Thoracic aorta (tissue), 2 donors: ENCODE measurements around the gene RPE65. TPM values are rescaled to one million over a fixed set of nuclear protein-coding genes. Genes with fewer than 3 reads are reported as not detected.
A peak's percentile ranks its signal among the peaks of the same experiment; 100 is the strongest.
"Not testable (repeated sequence)": the region's sequence is repeated elsewhere in the genome, so short reads cannot be mapped to it uniquely, and the experiment has no call there.

Source experiments
- ATAC-seq: fragments of 150-250 bp; one replicate; pipeline ENCODE4 v1.8.0; 2017; ENCODE audit warnings: low read depth; ENCODE audit not compliant: insufficient number of reproducible peaks, low FRiP score
- DNase-seq: peaks from one replicate; pipeline ENCODE4 v3.0.0-alpha.2; 2020; ENCODE audit warnings: low spot score
- H3K27ac ChIP-seq, 2 donors: fragments of 200-600 bp; sonication (generic); 1 replicate in 1 of 2; 2 replicates in 1 of 2; pipeline ENCODE4 v1.5.1; 2016; ENCODE audit warnings: mild to moderate bottlenecking in 2 of 2, moderate library complexity in 2 of 2
- H3K27me3 ChIP-seq: fragments of 200-600 bp; sonication (generic); replicated peaks from 2 replicates; pipeline ENCODE4 v1.6.0; 2016; ENCODE audit warnings: mild to moderate bottlenecking; ENCODE audit not compliant: insufficient read depth
- H3K36me3 ChIP-seq: fragments of 200-600 bp; sonication (generic); one replicate; pipeline ENCODE4 v1.5.1; 2016
- H3K4me1 ChIP-seq, 2 donors: fragments of 200-600 bp; sonication (generic); 1 replicate in 1 of 2; 2 replicates in 1 of 2; pipeline versions ENCODE4 v1.5.1 to v1.6.0; 2016; ENCODE audit warnings: low read depth in 2 of 2, mild to moderate bottlenecking in 1 of 2; ENCODE audit not compliant: control insufficient read depth in 1 of 2
- H3K4me3 ChIP-seq: fragments of 200-600 bp; sonication (generic); 2 replicates; pipeline ENCODE4 v1.5.1; 2016; ENCODE audit warnings: mild to moderate bottlenecking
- H3K9me3 ChIP-seq: fragments of 200-600 bp; sonication (generic); 2 replicates; pipeline ENCODE4 v1.5.1; 2016
- CTCF ChIP-seq: fragments of 200-600 bp; sonication (generic); IDR thresholded peaks from one replicate; pipeline ENCODE4 v1.5.1; 2019; ENCODE audit warnings: antibody characterized with exemption
- total RNA-seq, 2 donors: library from RNA; depleted of rRNA; stranded (reverse); fragments of >200 nt; gene quantifications; one replicate each; pipeline versions ENCODE4 v1.1.0 to v1.2.3, GENCODE V29; 2016

Gene RPE65
- total RNA-seq, 2 donors from 2014 or later: not detected

DNA sequence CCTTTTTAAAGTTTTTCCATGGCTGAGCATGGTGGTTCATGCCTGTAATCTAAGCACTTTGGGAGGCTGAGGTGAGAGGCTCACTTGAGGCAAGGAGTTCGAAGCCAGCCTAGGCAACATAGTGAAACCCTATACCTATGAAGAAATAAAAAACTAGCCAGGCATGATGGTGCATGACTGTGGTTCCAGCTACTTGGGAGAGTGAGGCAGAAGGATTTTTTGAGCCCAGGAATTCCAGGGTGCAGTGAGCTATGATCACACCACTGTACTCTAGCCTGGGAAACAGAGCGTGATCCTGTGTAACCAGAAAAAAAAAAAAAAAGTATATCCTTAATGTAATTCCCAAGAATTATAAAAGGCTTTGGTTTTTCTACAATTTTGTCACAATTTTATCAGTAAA is 29.7 kb upstream of the RPE65 start:
- H3K27me3 ChIP-seq: no peaks in the 10 kb centered on the region
- TF ChIP-seq CTCF: no peak
- DNase-seq (no peak), ATAC-seq (no peak)
- no peaks in the 10 kb centered on the region for H3K9me3 ChIP-seq
- H3K36me3 ChIP-seq: no peaks in the 10 kb centered on the region
- no peak overlapping the region for H3K27ac ChIP-seq
- no peaks in the 10 kb centered on the region for H3K4me1 ChIP-seq
- no peak overlapping the region for H3K4me3 ChIP-seq

GRCh38 chr1:68478662-68479061 is 28.9 kb upstream of the RPE65 start:
- no peaks in the 10 kb centered on the region for H3K4me1 ChIP-seq
- DNase-seq (no peak), ATAC-seq (no peak)
- no peaks in the 10 kb centered on the region for H3K9me3 ChIP-seq
- no peaks in the 10 kb centered on the region for H3K36me3 ChIP-seq
- no peak for TF ChIP-seq CTCF
- H3K27me3 ChIP-seq: no peaks in the 10 kb centered on the region
- no peak overlapping the region for H3K27ac ChIP-seq
- no peak overlapping the region for H3K4me3 ChIP-seq

GRCh38 chr1:68476626-68477025 is 26.9 kb upstream of the RPE65 start:
- not testable (repeated sequence) for DNase-seq, ATAC-seq, H3K9me3 ChIP-seq, H3K4me3 ChIP-seq, H3K27ac ChIP-seq, H3K4me1 ChIP-seq, H3K27me3 ChIP-seq, H3K36me3 ChIP-seq

DNA sequence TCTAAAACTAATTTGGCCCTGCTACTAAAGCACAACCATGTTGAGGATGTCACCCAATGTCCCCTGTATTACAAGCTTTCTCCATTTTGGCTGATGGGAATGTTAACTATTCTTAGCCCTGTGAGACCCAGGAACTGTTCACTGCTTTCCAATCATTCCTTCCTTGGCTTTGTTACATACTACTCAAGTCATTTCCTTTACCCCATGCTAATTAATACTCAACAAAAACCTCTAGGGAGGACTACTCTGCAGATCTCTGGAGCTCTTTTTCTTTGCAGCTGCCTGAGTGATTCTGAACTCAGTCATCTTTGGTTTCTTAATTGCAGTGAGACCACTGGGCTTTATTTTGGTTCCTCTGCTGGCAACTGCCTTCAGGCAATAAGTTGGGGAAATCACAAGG is 23.3 kb upstream of the RPE65 start:
- Histone ChIP-seq H3K36me3 (no peaks in the 10 kb centered on the region), H3K27ac (no peak overlapping the region), H3K4me1 (no peaks in the 10 kb centered on the region), H3K27me3 (no peaks in the 10 kb centered on the region), H3K9me3 (no peaks in the 10 kb centered on the region), H3K4me3 (no peak overlapping the region)
- ATAC-seq (no peak), DNase-seq (no peak)
- TF ChIP-seq CTCF: no peak

GRCh38 chr1:68470388-68470970 is 20.7 kb upstream of the RPE65 start:
- TF ChIP-seq CTCF: peak; percentile 35
- no peaks in the 10 kb centered on the region for H3K36me3 ChIP-seq
- no peaks in the 10 kb centered on the region for H3K27me3 ChIP-seq
- no peaks in the 10 kb centered on the region for H3K4me1 ChIP-seq
- H3K4me3 ChIP-seq: no peak overlapping the region
- ATAC-seq (no peak), DNase-seq (no peak)
- H3K27ac ChIP-seq: no peak overlapping the region
- H3K9me3 ChIP-seq: no peaks in the 10 kb centered on the region

DNA sequence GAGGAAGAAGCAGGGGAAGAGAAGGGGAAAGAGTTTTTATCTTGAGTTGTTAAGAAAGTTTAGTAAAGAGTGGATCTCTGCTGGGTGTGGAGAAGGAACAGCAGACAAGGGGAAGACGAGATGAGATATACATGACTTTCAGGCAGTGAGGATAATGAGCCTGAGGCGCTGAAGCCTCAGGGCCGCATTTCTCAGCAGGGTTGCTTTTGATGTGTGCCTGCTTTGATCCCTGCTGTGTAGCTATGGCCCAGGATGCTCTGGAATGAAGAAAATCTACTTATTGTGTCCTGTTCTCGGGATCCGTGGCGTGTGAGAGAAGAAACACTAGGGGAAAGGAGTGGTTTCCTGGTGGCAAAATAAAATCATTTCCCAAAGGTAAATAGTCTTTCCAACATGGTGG is 15.1 kb upstream of the RPE65 start:
- Histone ChIP-seq H3K27ac (no peak overlapping the region), H3K9me3 (peaks cover 4% of the 10 kb centered on the region), H3K36me3 (no peaks in the 10 kb centered on the region), H3K4me3 (no peak overlapping the region), H3K4me1 (no peaks in the 10 kb centered on the region), H3K27me3 (no peaks in the 10 kb centered on the region)
- TF ChIP-seq CTCF: no peak
- DNase-seq (no peak), ATAC-seq (no peak)
